Vagina (tissue), 2 donors: ENCODE measurements around the gene ZNF628. TPM values are rescaled to one million over a fixed set of nuclear protein-coding genes. Genes with fewer than 3 reads are reported as not detected.

Source experiments
- DNase-seq, 2 donors: peaks; one replicate each; pipeline ENCODE4 v3.0.0-alpha.2; 2017; ENCODE audit errors: extremely low spot score in 2 of 2
- H3K27ac ChIP-seq: fragments of 200-600 bp; sonication (generic); one replicate; pipeline ENCODE4 v1.5.1; 2019
- H3K27me3 ChIP-seq: fragments of 200-600 bp; sonication (generic); one replicate; pipeline ENCODE4 v1.5.1; 2019
- H3K36me3 ChIP-seq, 2 donors: fragments of 200-600 bp; sonication (generic); one replicate each; pipeline ENCODE4 v1.5.1; 2017 to 2019
- H3K4me1 ChIP-seq: fragments of 200-600 bp; sonication (generic); one replicate; pipeline ENCODE4 v1.5.1; 2019
- H3K4me3 ChIP-seq, 2 donors: fragments of 200-600 bp; sonication (generic); 1 replicate in 1 of 2; 2 replicates in 1 of 2; pipeline ENCODE4 v1.5.1; 2016 to 2019
- H3K9me3 ChIP-seq: fragments of 200-600 bp; sonication (generic); one replicate; pipeline ENCODE4 v1.5.1; 2019
- POLR2A ChIP-seq, 2 donors: fragments of 450-650 bp; IDR thresholded peaks; one replicate each; pipeline ENCODE4 v1.6.1; 2017; ENCODE audit warnings: antibody characterized with exemption in 2 of 2, mild to moderate bottlenecking in 2 of 2, moderate library complexity in 2 of 2
- POLR2AphosphoS5 ChIP-seq, 2 donors: sonication (generic); formaldehyde crosslinking; IDR thresholded peaks; one replicate each; pipeline ENCODE4 v1.9.0; 2017; ENCODE audit warnings: antibody characterized with exemption in 2 of 2, mild to moderate bottlenecking in 2 of 2, low read depth in 1 of 2; ENCODE audit not compliant: insufficient read depth in 1 of 2
- intact Hi-C: fragments of 100-400 bp; cut with DNase I; formaldehyde crosslinking; loops from one replicate; pipeline ENCODE4 v1.15.1; 2023
- total RNA-seq: library from RNA; depleted of rRNA; stranded (reverse); fragments of >200 nt; gene quantifications from one replicate; pipeline ENCODE4 v1.2.3, GENCODE V29; 2016
- TF ChIP-seq, protein P1 (sequence below), 3 experiments: fragments of 450-650 bp in 2 of 3; fragments of 200-600 bp in 1 of 3; sonication (generic) in 1 of 3; IDR thresholded peaks; one replicate each; pipeline ENCODE4 v1.5.1; 2017 to 2019; ENCODE audit warnings: antibody characterized with exemption in 3 of 3, mild to moderate bottlenecking in 2 of 3, moderate library complexity in 2 of 3

ZNF628 gene
- total RNA-seq, 1 donor from 2014 or later = 2.7 TPM

DNA sequence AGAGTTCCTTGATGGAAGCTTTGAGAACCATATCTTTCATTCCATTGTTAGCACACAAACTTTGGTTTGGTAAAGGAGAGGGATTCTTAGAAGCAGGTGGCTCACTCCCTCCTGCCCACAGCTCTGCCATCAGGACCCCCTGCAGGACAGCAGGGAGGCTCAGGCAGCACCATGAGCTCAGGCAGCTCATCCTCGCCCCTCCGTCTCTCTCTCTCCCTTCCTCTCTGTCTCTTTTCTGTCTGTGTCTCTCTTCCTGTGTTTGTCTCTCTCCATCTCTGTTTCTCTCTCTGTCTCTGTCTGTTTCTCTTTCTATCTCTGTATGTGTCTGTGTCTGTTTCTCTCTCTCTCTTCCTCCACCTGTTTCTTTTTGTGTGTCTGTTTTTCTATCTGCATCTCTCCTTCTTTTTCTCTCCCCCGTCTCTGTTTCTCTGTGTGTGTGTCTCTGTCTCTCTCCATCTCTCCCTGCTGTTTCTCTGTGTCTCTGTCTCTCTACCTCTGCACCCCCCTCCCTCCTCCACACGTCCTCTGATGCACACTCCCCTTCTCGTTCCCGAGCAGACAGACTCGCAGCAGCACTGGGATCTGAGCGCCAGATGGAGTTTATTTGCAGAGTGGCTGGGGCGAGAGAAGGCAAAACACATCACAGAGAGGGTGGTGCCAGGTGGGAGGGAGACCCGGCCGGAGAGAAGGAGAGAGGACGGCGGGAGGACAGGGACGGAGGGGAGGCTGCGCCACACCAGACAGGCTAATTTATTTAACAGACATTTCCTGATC lies 51.8 kb downstream of the ZNF628 start:
- TF ChIP-seq POLR2AphosphoS5 (IDR thresholded peaks at IDR 0.05; ENCODE audit: insufficient read depth in 1 of 2, low read depth in 1 of 2) (no peak), POLR2A (IDR thresholded peaks at IDR 0.05) (no peak)
- TF ChIP-seq, protein P1, sequence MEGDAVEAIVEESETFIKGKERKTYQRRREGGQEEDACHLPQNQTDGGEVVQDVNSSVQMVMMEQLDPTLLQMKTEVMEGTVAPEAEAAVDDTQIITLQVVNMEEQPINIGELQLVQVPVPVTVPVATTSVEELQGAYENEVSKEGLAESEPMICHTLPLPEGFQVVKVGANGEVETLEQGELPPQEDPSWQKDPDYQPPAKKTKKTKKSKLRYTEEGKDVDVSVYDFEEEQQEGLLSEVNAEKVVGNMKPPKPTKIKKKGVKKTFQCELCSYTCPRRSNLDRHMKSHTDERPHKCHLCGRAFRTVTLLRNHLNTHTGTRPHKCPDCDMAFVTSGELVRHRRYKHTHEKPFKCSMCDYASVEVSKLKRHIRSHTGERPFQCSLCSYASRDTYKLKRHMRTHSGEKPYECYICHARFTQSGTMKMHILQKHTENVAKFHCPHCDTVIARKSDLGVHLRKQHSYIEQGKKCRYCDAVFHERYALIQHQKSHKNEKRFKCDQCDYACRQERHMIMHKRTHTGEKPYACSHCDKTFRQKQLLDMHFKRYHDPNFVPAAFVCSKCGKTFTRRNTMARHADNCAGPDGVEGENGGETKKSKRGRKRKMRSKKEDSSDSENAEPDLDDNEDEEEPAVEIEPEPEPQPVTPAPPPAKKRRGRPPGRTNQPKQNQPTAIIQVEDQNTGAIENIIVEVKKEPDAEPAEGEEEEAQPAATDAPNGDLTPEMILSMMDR (IDR thresholded peaks at IDR 0.05) = no peak
- Histone ChIP-seq H3K27ac (no peak overlapping the region), H3K36me3 (no peaks in the 10 kb centered on the region), H3K4me1 (peaks cover 6% of the 10 kb centered on the region), H3K9me3 (no peaks in the 10 kb centered on the region), H3K4me3 (no peak overlapping the region), H3K27me3 (no peaks in the 10 kb centered on the region)
- DNase-seq = no peak
- intact Hi-C loops = no loop called here

DNA sequence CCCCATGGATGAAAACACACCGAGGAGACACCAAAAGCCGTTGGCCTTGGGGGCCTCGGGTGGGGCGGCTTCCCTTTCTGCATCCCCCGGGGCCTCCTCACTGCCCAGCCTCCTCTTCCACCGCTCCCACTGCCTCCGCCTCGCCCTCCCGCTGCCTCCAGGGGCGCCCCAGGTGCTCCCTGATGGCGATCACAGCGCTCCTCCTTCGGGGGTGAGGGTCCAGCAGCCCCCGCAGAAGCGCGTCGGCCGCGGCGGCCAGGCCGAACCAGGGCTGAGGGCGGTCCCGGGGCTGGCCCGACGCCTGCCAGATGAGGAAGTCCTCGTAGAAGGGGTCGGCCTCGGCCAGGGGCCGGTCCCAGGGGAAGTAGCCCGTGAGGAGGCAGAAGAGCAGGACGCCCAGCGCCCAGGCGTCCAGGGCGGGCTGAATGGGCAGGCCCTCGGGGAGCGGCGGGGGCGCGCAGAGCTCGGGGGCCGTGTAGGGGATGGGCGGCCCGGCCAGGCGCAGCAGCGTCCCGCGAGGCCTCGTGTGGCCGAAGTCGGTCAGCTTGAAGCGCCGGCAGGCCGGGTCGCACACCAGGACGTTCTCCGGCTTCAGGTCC lies 53.3 kb downstream of the ZNF628 start:
- no peaks in the 10 kb centered on the region for H3K36me3 ChIP-seq
- intact Hi-C loops = no loop called here
- H3K9me3 ChIP-seq = no peaks in the 10 kb centered on the region
- H3K4me1 ChIP-seq = peaks cover 6% of the 10 kb centered on the region
- no peak overlapping the region for H3K27ac ChIP-seq
- TF ChIP-seq, protein P1 (IDR thresholded peaks at IDR 0.05) = no peak
- TF ChIP-seq POLR2AphosphoS5 (IDR thresholded peaks at IDR 0.05; ENCODE audit: insufficient read depth in 1 of 2, low read depth in 1 of 2) (no peak), POLR2A (IDR thresholded peaks at IDR 0.05) (no peak)
- H3K4me3 ChIP-seq = no peak overlapping the region
- H3K27me3 ChIP-seq = no peaks in the 10 kb centered on the region
- no peak for DNase-seq

DNA sequence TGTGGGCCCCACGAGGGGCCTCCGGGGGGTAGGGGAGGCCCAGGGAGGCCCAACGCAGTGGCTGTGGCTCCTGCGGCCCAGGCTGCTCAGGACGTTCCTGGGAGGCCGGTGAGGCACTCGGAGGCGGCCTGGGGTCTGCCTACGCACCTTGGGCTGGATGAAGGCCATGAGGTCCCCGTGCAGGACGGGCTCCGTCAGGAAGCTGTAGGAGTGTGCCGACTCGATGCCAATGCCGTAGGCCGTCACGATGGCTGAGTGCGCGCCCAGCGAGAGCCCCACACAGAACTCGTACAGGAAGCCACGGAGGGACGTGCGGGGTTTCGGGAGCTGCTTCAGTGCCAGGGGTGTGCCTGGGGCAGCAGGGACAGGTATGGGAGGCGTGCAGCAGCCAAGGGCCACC lies 54.6 kb downstream of the ZNF628 start:
- H3K36me3 ChIP-seq = no peaks in the 10 kb centered on the region
- no peaks in the 10 kb centered on the region for H3K9me3 ChIP-seq
- TF ChIP-seq, protein P1 (IDR thresholded peaks at IDR 0.05) = no peak
- no peak for TF ChIP-seq POLR2A (IDR thresholded peaks at IDR 0.05)
- no peak for TF ChIP-seq POLR2AphosphoS5 (IDR thresholded peaks at IDR 0.05; ENCODE audit: insufficient read depth in 1 of 2, low read depth in 1 of 2)
- peaks cover 6% of the 10 kb centered on the region for H3K4me1 ChIP-seq
- H3K4me3 ChIP-seq = no peak overlapping the region
- intact Hi-C loops = no loop called here
- no peak overlapping the region for H3K27ac ChIP-seq
- no peaks in the 10 kb centered on the region for H3K27me3 ChIP-seq
- DNase-seq = no peak

Other genes starting within 250 kb of the ZNF628 start
- gene TMEM86B, start 247.9 kb upstream of the ZNF628 start, total RNA-seq = 2.9 TPM
- 30.4 TPM for gene PPP6R1, start 217.6 kb upstream of the ZNF628 start, total RNA-seq
- 29.5 TPM for gene HSPBP1, start 196.5 kb upstream of the ZNF628 start, total RNA-seq
- gene BRSK1, start 192.6 kb upstream of the ZNF628 start, total RNA-seq = 10.1 TPM
- not detected for gene TMEM150B, start 151.3 kb upstream of the ZNF628 start, total RNA-seq
- gene KMT5C, start 136.7 kb upstream of the ZNF628 start, total RNA-seq = 19.2 TPM
- gene COX6B2, start 121.9 kb upstream of the ZNF628 start, total RNA-seq = 5.2 TPM
- not detected for gene GARIN5B, start 113.4 kb upstream of the ZNF628 start, total RNA-seq
- gene IL11, start 106.2 kb upstream of the ZNF628 start, total RNA-seq = not detected
- not detected for gene TMEM190, start 99.8 kb upstream of the ZNF628 start, total RNA-seq
- gene TMEM238, start 92.3 kb upstream of the ZNF628 start, total RNA-seq = 5.9 TPM
- gene RPL28, start 90.7 kb upstream of the ZNF628 start, total RNA-seq = 1,166 TPM
- 22.3 TPM for gene UBE2S, start 68.8 kb upstream of the ZNF628 start, total RNA-seq
- gene SHISA7, start 33.3 kb upstream of the ZNF628 start, total RNA-seq = 0.25 TPM
- gene ISOC2, start 15.0 kb upstream of the ZNF628 start, total RNA-seq = 61.4 TPM
- not detected for gene C19orf85, start 11.9 kb upstream of the ZNF628 start, total RNA-seq
- gene NAT14, start 8.6 kb downstream of the ZNF628 start, total RNA-seq = 14.2 TPM
- gene SSC5D, start 11.8 kb downstream of the ZNF628 start, total RNA-seq = 13.5 TPM
- gene SBK2, start 60.5 kb downstream of the ZNF628 start, total RNA-seq = not detected
- not detected for gene SBK3, start 68.9 kb downstream of the ZNF628 start, total RNA-seq
- 3.2 TPM for gene ZNF579, start 104.2 kb downstream of the ZNF628 start, total RNA-seq
- 5.4 TPM for gene FIZ1, start 122.9 kb downstream of the ZNF628 start, total RNA-seq
- 15.5 TPM for gene ZNF524, start 123.7 kb downstream of the ZNF628 start, total RNA-seq
- gene ZNF865, start 129.0 kb downstream of the ZNF628 start, total RNA-seq = 8.8 TPM
- 5.2 TPM for gene ZNF784, start 147.9 kb downstream of the ZNF628 start, total RNA-seq
- gene ZNF580, start 164.4 kb downstream of the ZNF628 start, total RNA-seq = 30.9 TPM
- gene ZNF581, start 167.0 kb downstream of the ZNF628 start, total RNA-seq = 15.5 TPM
- gene CCDC106, start 171.6 kb downstream of the ZNF628 start, total RNA-seq = 8.3 TPM
- 145 TPM for gene U2AF2, start 178.4 kb downstream of the ZNF628 start, total RNA-seq
- gene EPN1, start 198.6 kb downstream of the ZNF628 start, total RNA-seq = 43.7 TPM